NCI-H2081 treated with DMSO at 0.1 percent for 48 hours (cell line): ENCODE results near the gene VPS13A.
"Not testable (repeated sequence)": the region's sequence is repeated elsewhere in the genome, so short reads cannot be mapped to it uniquely, and the experiment has no call there.

Source experiments
- DNase-seq: peaks from one replicate; lab custom pipeline; 2025; lab: John Stamatoyannopoulos, UW

The VPS13A gene

DNA sequence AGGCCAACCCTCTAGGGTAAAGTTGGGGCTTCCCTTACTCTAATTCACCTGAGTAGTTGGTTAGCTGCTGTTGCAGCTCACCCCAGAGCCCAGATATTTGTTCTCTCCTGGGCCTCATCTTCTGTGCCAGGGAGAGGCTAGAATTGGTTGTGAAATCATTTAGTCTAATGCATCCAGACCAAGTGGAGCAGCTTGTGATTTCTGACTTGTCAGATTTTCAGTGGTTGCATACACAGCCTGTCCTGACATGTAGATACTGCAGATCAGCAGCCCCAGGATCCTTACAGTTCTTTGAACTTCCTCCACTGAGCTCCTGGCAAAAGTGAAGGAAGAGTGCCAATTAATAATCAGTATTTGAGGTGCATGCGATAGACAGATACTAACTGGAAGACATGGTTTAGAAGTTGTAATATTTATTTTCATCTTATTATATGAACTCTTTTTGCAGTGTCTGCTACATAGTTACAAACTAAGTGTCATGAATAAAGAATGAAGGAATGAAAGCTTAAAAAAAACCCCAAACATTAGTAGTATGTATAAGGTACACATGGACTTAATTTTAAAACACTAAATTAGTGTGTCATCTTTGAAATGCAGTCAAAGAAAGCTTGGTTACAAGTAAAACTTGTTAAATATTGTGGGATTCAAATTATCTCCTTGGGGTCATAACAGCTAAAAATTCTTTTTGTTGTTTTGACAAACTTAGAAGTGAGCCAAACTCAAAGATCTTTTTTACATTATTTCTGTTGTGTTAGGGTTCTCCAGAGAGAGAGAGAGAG is 128.5 kb downstream of the VPS13A start:
- DNase-seq: no peak

DNA sequence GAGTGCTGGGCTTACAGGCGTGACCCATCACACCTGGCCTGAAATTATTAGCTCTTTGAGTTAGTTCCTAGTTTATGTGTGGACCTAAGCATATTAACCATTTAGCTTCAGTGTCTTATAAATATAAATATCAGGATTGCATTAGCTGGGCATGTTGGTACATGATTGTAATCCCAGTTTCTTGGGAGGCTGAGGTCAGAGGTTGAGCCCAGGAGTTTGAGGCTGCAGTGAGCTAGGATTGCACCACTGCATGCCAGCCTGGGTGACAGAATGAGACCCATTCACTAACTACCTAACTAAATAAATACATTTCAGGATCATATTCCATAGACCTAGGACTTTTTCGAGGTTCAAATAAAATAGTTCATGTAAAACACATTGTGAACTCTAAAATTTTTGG is 129.8 kb downstream of the VPS13A start:
- no peak for DNase-seq

DNA sequence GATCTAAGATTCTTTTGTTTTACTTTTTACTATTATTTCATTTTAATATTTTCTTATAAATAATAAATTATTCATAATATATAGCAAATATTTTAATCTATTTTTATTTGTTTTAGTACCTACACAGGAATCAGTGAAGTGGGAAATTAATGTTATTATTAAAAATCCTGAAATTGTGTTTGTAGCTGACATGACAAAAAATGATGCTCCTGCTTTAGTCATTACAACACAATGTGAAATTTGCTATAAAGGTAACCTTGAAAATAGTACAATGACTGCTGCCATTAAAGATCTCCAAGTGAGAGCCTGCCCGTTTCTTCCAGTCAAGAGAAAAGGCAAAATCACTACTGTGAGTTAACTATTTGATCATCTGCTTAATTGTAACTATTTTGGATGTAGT is 138.7 kb downstream of the VPS13A start:
- no peak for DNase-seq

- DNase-seq: no peak
Measured at GRCh38 chr9:77325058-77325457, 147.7 kb downstream of the VPS13A start.

GRCh38 chr9:77328102-77328501 is 150.8 kb downstream of the VPS13A start:
- no peak for DNase-seq

DNA sequence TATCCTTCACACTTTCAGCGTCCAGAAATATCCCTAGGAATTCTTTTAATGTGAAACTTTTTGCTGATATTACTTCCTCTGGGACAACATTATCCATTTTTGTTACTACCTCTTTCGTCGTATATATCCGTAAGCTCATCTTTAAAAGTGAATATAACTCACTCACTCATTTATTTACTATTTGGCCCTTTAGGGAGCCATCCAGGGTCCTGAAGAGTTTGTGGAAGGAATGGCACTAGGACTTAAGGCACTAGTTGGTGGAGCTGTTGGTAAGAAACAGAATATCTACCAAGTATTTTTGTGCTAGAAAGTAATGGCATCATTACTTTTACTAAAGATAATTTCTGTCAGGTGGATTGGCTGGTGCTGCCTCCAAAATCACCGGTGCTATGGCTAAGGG is 192.7 kb downstream of the VPS13A start:
- DNase-seq: no peak

DNA sequence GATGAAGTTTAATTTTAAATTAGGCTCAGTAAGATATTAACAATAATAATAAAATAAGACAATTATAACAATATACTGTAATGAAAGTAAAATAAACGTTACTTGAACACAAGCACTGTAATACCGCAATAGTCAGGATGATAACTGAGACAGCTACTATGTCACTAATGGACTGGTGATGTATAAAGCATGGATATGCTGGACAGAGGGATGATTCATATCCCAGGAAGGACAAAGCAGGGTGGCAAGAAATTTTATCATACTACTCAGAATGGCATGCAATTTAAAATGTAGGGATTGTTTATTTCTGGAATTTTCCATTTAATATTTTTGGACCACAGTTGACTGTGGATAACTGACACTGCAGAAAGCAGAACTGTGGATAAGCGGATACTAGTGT is 196.9 kb downstream of the VPS13A start:
- DNase-seq: no peak

GRCh38 chr9:77375956-77376532 is 198.7 kb downstream of the VPS13A start:
- no peak for DNase-seq

- DNase-seq: no peak
Measured at GRCh38 chr9:77384406-77384805, 207.1 kb downstream of the VPS13A start.

- no peak for DNase-seq
Measured at GRCh38 chr9:77386187-77386586, 208.9 kb downstream of the VPS13A start.

DNA sequence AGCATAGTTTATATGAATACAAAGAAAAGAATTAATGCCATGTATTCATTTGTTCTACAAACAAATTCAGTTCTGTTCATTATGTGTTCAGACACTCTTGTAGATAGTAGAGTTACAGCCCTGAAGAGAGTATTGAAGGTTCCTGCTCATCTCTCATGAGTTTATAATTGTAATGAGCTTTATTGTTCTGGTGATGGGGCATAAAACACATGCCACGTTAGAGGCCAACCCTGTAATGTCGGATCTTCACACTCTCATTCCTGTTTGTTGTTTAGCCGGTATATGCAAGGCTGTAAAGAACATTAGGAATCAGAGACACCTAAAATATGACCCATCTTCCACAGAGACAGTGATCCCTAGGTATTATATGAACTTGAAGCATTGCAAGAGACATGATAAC is 214.5 kb downstream of the VPS13A start:
- DNase-seq: no peak

DNA sequence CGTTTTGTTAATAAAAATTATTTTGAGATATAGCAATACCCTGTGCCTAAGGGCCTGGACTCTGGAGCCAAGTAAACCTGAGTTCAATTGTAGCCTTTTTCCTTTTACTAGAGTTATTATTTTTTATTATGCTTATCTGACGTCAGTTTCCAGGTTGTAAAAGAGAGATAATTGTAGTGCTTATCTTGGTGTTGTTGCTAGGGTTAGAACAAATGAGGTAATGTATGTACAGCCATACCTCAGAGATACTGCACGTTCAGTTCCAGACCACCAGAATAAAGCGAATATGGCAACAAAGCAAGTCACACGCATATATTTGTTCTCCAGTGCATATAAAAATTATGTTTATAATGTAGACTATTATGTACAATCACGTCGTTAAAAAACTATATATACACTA is 215.0 kb downstream of the VPS13A start:
- no peak for DNase-seq

DNA sequence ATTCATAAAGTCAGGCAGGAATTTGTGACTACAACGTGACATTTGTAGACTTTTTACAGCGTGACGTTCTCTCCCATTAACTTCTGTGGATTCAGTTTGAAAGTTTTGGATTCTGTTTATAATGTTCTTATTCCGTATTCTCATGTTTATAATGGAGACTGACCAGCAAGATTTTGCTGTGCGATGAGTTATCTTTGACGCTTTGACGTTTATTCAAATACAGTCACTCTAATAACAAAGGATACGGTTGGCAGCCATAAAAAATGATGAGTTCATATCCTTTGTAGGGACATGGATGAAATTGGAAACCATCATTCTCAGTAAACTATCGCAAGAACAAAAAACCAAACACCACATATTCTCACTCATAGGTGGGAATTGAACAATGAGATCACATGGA is 221.2 kb downstream of the VPS13A start:
- not testable (repeated sequence) for DNase-seq

DNA sequence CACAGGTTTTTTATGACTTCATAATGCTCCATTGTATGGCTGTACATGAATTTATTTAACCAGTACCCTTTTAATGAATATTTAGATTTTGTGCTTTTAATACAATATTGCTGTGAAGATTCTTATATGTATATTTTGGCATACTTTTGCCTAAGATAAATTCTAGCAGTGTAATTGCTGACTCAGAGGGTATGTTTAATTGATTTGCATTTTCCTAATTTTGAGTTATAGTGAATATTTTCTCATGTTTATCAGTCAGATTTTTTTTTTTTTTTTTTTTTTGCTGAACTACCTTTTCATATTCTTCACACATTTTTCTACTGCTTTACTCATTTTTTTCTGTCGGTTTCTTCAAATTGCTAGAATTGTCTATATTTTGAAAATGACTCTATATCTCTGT is 222.6 kb downstream of the VPS13A start:
- DNase-seq: no peak

DNA sequence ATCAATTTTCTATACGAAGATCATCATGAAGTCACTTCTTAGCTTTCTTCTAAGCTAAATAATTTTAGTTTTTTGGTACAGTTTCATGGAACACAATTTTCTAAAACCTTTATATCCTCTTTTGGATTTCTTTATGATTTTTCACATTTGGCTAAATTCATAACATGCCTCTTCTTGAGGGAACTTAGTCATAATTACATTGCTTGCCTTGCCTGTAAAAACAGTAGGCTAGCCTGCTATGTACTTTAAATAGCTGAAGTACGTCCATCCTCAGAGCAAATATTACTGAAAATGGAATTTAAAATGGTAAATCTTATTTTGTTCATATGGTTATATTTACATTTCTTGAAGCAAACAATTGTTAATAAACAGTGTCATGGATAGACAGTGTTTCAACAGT is 225.0 kb downstream of the VPS13A start:
- no peak for DNase-seq

DNA sequence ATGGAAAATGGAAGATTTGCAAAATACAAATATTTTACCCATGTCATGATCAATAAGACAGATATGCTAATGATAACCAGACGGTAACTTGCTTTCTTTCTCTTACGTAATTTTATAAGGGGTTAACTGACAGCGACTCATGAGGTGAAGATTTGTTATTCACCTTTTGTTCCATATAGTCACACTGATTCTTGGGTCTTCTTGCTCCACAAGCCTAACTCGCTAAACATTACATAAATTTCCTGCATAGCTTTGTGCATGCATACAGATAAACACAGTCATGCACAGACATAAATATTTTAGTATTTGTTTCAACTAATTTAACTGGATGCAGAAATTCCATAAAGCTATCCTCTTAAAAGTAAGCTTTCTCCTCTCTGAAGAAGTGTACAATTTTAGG is 225.9 kb downstream of the VPS13A start:
- no peak for DNase-seq

GRCh38 chr9:77408521-77408920 is 231.2 kb downstream of the VPS13A start:
- DNase-seq: not testable (repeated sequence)

GRCh38 chr9:77417566-77417965 is 240.2 kb downstream of the VPS13A start:
- DNase-seq: no peak

- no peak for DNase-seq
Measured at GRCh38 chr9:77418226-77418625, 240.9 kb downstream of the VPS13A start.

GRCh38 chr9:77420641-77421040 is 243.3 kb downstream of the VPS13A start:
- no peak for DNase-seq

DNA sequence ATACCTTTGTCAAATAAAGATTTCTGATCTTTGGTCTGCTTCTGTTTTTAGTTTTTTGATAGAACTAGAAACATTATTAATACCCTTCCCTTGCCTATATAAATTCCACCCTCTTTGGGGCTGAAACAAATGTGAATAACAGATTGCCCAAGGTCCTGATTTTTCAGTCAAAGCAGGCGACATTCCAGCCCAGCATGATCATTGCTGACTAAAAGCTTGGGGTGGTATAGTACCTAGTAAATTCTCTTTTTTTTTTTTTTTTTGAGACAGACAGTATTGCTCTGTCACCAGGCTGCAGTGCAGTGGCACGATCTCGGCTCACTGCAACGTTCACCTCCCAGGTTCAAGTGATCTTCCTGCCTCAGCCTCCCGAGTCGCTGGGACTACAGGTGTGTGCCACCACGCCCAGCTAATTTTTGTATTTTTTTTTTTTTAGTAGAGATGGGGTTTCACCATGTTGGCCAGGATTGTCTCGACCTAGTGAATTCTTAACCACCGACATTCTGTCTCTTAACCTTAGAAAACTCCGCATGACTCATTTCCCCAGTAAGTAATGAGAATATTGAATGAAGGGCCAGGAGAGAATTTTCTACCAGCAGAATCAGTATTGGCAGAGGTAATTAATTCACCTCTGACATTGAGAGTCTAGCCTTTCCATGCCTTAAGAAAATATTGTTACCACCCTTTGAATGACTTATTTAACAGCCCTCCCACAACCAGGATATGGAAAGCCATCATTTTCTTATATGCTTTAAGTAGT is 244.4 kb downstream of the VPS13A start:
- DNase-seq: no peak

DNA sequence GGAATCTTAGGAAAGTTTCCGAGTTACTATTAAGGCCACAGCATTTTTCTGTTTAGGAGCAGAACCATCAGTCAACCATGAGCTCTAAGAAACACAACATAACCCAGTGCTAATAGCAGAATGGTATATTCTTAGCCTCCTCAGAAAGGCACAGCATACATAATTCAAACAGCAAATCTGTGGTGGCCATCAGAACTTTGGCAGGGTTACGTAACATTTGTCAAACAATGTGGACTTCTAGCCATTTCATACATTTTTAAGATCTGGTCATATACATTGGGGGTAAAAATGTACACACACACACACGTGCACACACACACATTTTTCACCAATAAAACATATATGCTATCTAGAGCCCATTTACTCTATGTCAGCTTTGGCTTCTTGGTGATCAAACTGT is 245.6 kb downstream of the VPS13A start:
- no peak for DNase-seq

DNA sequence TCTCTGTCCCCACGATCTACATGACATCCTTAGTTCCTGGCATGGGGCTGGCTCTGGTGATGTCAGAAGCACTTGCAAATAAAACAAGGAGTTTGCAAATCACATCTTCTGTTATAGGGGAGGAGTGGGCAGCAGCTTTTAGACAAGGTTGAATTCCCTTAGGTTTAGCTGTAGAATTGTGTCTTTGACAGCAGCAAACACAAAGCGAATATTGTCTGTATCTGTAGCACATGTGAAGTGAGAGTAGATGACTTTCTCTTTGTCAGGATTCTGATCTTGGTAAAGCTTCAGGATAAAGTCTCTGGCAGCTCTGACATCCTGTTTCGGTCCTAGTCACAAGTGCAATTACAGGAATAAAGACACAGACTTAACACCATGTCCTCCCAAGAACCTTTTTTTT is 246.5 kb downstream of the VPS13A start:
- no peak for DNase-seq
